ENCODE measurements around the gene SWSAP1.

GRCh38 chr19:11338121-11338520 lies 36.3 kb upstream of the SWSAP1 start:
- TF ChIP-seq, protein P1, sequence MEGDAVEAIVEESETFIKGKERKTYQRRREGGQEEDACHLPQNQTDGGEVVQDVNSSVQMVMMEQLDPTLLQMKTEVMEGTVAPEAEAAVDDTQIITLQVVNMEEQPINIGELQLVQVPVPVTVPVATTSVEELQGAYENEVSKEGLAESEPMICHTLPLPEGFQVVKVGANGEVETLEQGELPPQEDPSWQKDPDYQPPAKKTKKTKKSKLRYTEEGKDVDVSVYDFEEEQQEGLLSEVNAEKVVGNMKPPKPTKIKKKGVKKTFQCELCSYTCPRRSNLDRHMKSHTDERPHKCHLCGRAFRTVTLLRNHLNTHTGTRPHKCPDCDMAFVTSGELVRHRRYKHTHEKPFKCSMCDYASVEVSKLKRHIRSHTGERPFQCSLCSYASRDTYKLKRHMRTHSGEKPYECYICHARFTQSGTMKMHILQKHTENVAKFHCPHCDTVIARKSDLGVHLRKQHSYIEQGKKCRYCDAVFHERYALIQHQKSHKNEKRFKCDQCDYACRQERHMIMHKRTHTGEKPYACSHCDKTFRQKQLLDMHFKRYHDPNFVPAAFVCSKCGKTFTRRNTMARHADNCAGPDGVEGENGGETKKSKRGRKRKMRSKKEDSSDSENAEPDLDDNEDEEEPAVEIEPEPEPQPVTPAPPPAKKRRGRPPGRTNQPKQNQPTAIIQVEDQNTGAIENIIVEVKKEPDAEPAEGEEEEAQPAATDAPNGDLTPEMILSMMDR (IDR thresholded peaks at IDR 0.05), result no peak
- no peak for TF ChIP-seq POLR2A (IDR thresholded peaks at IDR 0.05)
